ENCODE results near the gene NHP2. TPM values are rescaled to one million over a fixed set of nuclear protein-coding genes. Genes with fewer than 3 reads are reported as not detected.
A peak's percentile ranks its signal among the peaks of the same experiment; 100 is the strongest.

Gene NHP2
- total RNA-seq, 1 donor from 2014 or later = 476 TPM

GRCh38 chr5:178145965-178146820, 7.5 kb downstream of the NHP2 start:
- peaks cover 2% of the 10 kb centered on the region for H3K36me3 ChIP-seq (ENCODE audit: control insufficient read depth, insufficient read depth, low read length)
- H3K4me3 ChIP-seq (ENCODE audit: low read depth, low read length) = no peak overlapping the region
- no peaks in the 10 kb centered on the region for H3K27me3 ChIP-seq (ENCODE audit: control insufficient read depth, insufficient read depth, low read length)
- no peak for DNase-seq (ENCODE audit: low read depth)
- peak; percentile 91 for TF ChIP-seq CTCF (IDR thresholded peaks at IDR 0.05; ENCODE audit: insufficient read depth, low read length, poor library complexity, severe bottlenecking)

- Histone ChIP-seq H3K27me3 (ENCODE audit: control insufficient read depth, insufficient read depth, low read length) (no peaks in the 10 kb centered on the region), H3K4me3 (ENCODE audit: low read depth, low read length) (no peak overlapping the region), H3K36me3 (ENCODE audit: control insufficient read depth, insufficient read depth, low read length) (peaks cover 2% of the 10 kb centered on the region)
- TF ChIP-seq CTCF (IDR thresholded peaks at IDR 0.05; ENCODE audit: insufficient read depth, low read length, poor library complexity, severe bottlenecking) = no peak
- no peak for DNase-seq (ENCODE audit: low read depth)
Observed at GRCh38 chr5:178143901-178144300, 9.8 kb downstream of the NHP2 start.

- Histone ChIP-seq H3K4me3 (ENCODE audit: low read depth, low read length) (no peak overlapping the region), H3K27me3 (ENCODE audit: control insufficient read depth, insufficient read depth, low read length) (no peaks in the 10 kb centered on the region), H3K36me3 (ENCODE audit: control insufficient read depth, insufficient read depth, low read length) (peaks cover 2% of the 10 kb centered on the region)
- no peak for DNase-seq (ENCODE audit: low read depth)
- TF ChIP-seq CTCF (IDR thresholded peaks at IDR 0.05; ENCODE audit: insufficient read depth, low read length, poor library complexity, severe bottlenecking) = no peak
Observed at GRCh38 chr5:178143246-178143645, 10.4 kb downstream of the NHP2 start.

- Histone ChIP-seq H3K36me3 (ENCODE audit: control insufficient read depth, insufficient read depth, low read length) (peaks cover 4% of the 10 kb centered on the region), H3K27me3 (ENCODE audit: control insufficient read depth, insufficient read depth, low read length) (no peaks in the 10 kb centered on the region), H3K4me3 (ENCODE audit: low read depth, low read length) (no peak overlapping the region)
- no peak for TF ChIP-seq CTCF (IDR thresholded peaks at IDR 0.05; ENCODE audit: insufficient read depth, low read length, poor library complexity, severe bottlenecking)
- DNase-seq (ENCODE audit: low read depth) = no peak
Observed at GRCh38 chr5:178142642-178143041, 11.0 kb downstream of the NHP2 start.

GRCh38 chr5:178141550-178141949, 12.1 kb downstream of the NHP2 start:
- Histone ChIP-seq H3K4me3 (ENCODE audit: low read depth, low read length) (no peak overlapping the region), H3K27me3 (ENCODE audit: control insufficient read depth, insufficient read depth, low read length) (no peaks in the 10 kb centered on the region), H3K36me3 (ENCODE audit: control insufficient read depth, insufficient read depth, low read length) (peaks cover 5% of the 10 kb centered on the region)
- no peak for DNase-seq (ENCODE audit: low read depth)
- TF ChIP-seq CTCF (IDR thresholded peaks at IDR 0.05; ENCODE audit: insufficient read depth, low read length, poor library complexity, severe bottlenecking) = no peak

GRCh38 chr5:178137991-178138390, 15.7 kb downstream of the NHP2 start:
- DNase-seq (ENCODE audit: low read depth) = no peak
- H3K27me3 ChIP-seq (ENCODE audit: control insufficient read depth, insufficient read depth, low read length) = no peaks in the 10 kb centered on the region
- H3K4me3 ChIP-seq (ENCODE audit: low read depth, low read length) = no peak overlapping the region
- TF ChIP-seq CTCF (IDR thresholded peaks at IDR 0.05; ENCODE audit: insufficient read depth, low read length, poor library complexity, severe bottlenecking) = no peak
- peaks cover 4% of the 10 kb centered on the region for H3K36me3 ChIP-seq (ENCODE audit: control insufficient read depth, insufficient read depth, low read length)
